Tibial nerve (tissue), 4 donors: ENCODE data around the gene INCA1. TPM values are rescaled to one million over a fixed set of nuclear protein-coding genes. Genes with fewer than 3 reads are reported as not detected.

Experiments
- DNase-seq, 2 donors: peaks; one replicate each; pipeline ENCODE4 v3.0.0-alpha.2; 2019; ENCODE audit warnings: low spot score in 2 of 2
- H3K27ac ChIP-seq, 4 donors: fragments of 200-600 bp; sonication (generic) in 3 of 4; one replicate each; pipeline ENCODE4 v1.5.1; 2017 to 2019; ENCODE audit warnings: mild to moderate bottlenecking in 1 of 4
- H3K27me3 ChIP-seq, 2 donors: fragments of 200-600 bp; sonication (generic) in 1 of 2; one replicate each; pipeline versions ENCODE4 v1.5.1 to v1.6.0; 2017 to 2019
- H3K36me3 ChIP-seq, 3 donors: fragments of 200-600 bp; sonication (generic); one replicate each; pipeline ENCODE4 v1.5.1; 2018 to 2019
- H3K4me1 ChIP-seq, 4 donors: fragments of 200-600 bp; sonication (generic) in 3 of 4; one replicate each; pipeline ENCODE4 v1.5.1; 2017 to 2019
- H3K4me3 ChIP-seq, 4 donors: fragments of 200-600 bp; sonication (generic) in 3 of 4; one replicate each; pipeline ENCODE4 v1.5.1; 2017 to 2019; ENCODE audit warnings: mild to moderate bottlenecking in 1 of 4, moderate library complexity in 1 of 4
- H3K9me3 ChIP-seq, 4 donors: fragments of 200-600 bp; sonication (generic) in 3 of 4; one replicate each; pipeline ENCODE4 v1.5.1; 2017 to 2019
- CTCF ChIP-seq, 5 experiments: fragments of 200-600 bp in 3 of 5; fragments of 450-650 bp in 2 of 5; sonication (generic) in 3 of 5; IDR thresholded peaks; one replicate each; pipeline ENCODE4 v1.5.1; 2016 to 2019; ENCODE audit warnings: antibody characterized with exemption in 5 of 5, mild to moderate bottlenecking in 3 of 5, moderate library complexity in 2 of 5
- EP300 ChIP-seq, 2 donors: sonication (generic); formaldehyde crosslinking; IDR thresholded peaks; one replicate each; pipeline ENCODE4 v1.6.1; 2017; ENCODE audit warnings: antibody characterized with exemption in 2 of 2, mild to moderate bottlenecking in 1 of 2
- POLR2A ChIP-seq, 2 donors: fragments of 450-650 bp; IDR thresholded peaks; one replicate each; pipeline ENCODE4 v1.6.1; 2017; ENCODE audit warnings: antibody characterized with exemption in 2 of 2, mild to moderate bottlenecking in 2 of 2, moderate library complexity in 2 of 2
- WGBS, 2 donors: methylation state at CpG; one replicate each; pipeline ENCODE4 v1.1.5; 2018; 5-methylcytosine and 5-hydroxymethylcytosine counted together
- total RNA-seq, 4 donors: library from RNA; depleted of rRNA; stranded (reverse); fragments of >200 nt; gene quantifications; one replicate each; pipeline ENCODE4 v1.1.0, GENCODE V29; 2016

The INCA1 gene
- total RNA-seq, 4 donors from 2014 or later: 1.2 to 1.8 (median 1.7) TPM

DNA sequence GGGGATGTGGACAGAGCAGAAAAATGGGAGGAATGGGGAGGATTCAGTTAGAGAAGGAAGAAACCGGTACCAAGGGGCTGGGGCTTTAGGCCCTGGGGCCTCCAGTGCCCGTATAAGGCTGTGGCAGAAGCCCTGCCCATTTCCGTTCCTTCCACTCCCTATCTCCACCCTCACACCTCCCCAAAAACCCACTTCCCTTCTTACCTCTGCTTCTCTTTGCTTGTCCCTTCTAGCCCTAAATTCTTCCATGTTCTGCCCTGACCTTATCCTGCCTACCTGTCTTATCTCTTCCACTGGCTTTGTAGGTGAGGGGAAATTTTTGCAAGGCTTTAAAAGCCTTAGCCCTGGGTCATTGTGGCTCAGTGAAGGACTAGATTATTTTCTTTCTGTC, 53.2 kb downstream of the INCA1 start:
- 44 to 46% methylated on average over 3 of the region's 3 CpGs for WGBS, 2 donors
- TF ChIP-seq POLR2A (IDR thresholded peaks at IDR 0.05) (no peak), EP300 (IDR thresholded peaks at IDR 0.05) (no peak), CTCF (IDR thresholded peaks at IDR 0.05) (no peak)
- Histone ChIP-seq H3K27ac (peak overlapping the region in 3 of 4 donors; percentile 32 to 96 (median 89)), H3K9me3 (no peaks in the 10 kb centered on the region), H3K36me3 (peaks cover 0 to 51% (median 0%) of the 10 kb centered on the region in 3 donors), H3K4me1 (peaks cover 0 to 67% (median 38%) of the 10 kb centered on the region in 4 donors), H3K4me3 (no peak overlapping the region), H3K27me3 (no peaks in the 10 kb centered on the region)
- no peak for DNase-seq

- Histone ChIP-seq H3K27me3 (no peaks in the 10 kb centered on the region), H3K4me1 (peaks cover 0 to 79% (median 48%) of the 10 kb centered on the region in 4 donors), H3K27ac (peak overlapping the region in 1 of 4 donors; percentile 29), H3K9me3 (no peaks in the 10 kb centered on the region), H3K4me3 (no peak overlapping the region), H3K36me3 (peaks cover 0 to 56% (median 0%) of the 10 kb centered on the region in 3 donors)
- WGBS, 2 donors: 67 to 78% methylated on average over 13 of the region's 13 CpGs
- TF ChIP-seq POLR2A (IDR thresholded peaks at IDR 0.05) (no peak), EP300 (IDR thresholded peaks at IDR 0.05) (no peak), CTCF (IDR thresholded peaks at IDR 0.05) (no peak)
- DNase-seq: no peak
Observed at GRCh38 chr17:4942760-4943508, 54.4 kb downstream of the INCA1 start.

DNA sequence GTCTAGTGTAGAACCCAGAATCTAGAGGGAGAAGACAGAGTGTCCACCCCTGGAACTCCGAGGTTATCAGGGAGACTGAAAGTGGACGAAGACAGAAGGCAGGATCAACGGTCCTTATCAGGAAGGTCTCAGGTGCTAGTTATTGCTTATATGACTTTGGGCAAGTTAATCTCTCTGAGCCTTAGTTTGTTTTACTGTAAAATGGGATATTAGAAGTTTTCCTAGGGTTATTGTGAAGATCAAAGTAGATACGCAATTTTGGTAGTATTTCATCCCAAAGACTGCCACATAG, 56.1 kb downstream of the INCA1 start:
- no peaks in the 10 kb centered on the region for H3K27me3 ChIP-seq
- H3K9me3 ChIP-seq: no peaks in the 10 kb centered on the region
- peaks cover 0 to 70% (median 41%) of the 10 kb centered on the region in 4 donors for H3K4me1 ChIP-seq
- no peak for TF ChIP-seq CTCF (IDR thresholded peaks at IDR 0.05)
- no peak for TF ChIP-seq POLR2A (IDR thresholded peaks at IDR 0.05)
- TF ChIP-seq EP300 (IDR thresholded peaks at IDR 0.05): no peak
- H3K36me3 ChIP-seq: peaks cover 0 to 68% (median 4%) of the 10 kb centered on the region in 3 donors
- H3K4me3 ChIP-seq: peak overlapping the region; percentile 55 to 82 (median 68)
- peak overlapping the region in 3 of 4 donors; percentile 84 to 96 (median 96) for H3K27ac ChIP-seq
- WGBS, 2 donors: 55 to 59% methylated on average over 4 of the region's 4 CpGs
- no peak for DNase-seq

- no peaks in the 10 kb centered on the region for H3K9me3 ChIP-seq
- H3K4me3 ChIP-seq: peak overlapping the region; percentile 55 to 82 (median 68)
- H3K4me1 ChIP-seq: peaks cover 0 to 65% (median 36%) of the 10 kb centered on the region in 4 donors
- no peaks in the 10 kb centered on the region for H3K27me3 ChIP-seq
- peaks cover 0 to 69% (median 4%) of the 10 kb centered on the region in 3 donors for H3K36me3 ChIP-seq
- TF ChIP-seq POLR2A (IDR thresholded peaks at IDR 0.05): no peak
- TF ChIP-seq EP300 (IDR thresholded peaks at IDR 0.05): no peak
- TF ChIP-seq CTCF (IDR thresholded peaks at IDR 0.05): no peak
- DNase-seq: peak in 1 of 2 donors; percentile 53
- 1 to 2% methylated on average over 29 of the region's 29 CpGs for WGBS, 2 donors
- H3K27ac ChIP-seq: peak overlapping the region; percentile 82 to 96 (median 90)
Observed at GRCh38 chr17:4940555-4941318, 56.6 kb downstream of the INCA1 start.
